Activated CD4-positive, CD25-positive, alpha-beta regulatory T cell (primary cell): ENCODE data around the gene PTPRN.

Source experiments
- DNase-seq, 4 experiments: peaks; one replicate each; lab custom pipeline; 2025; lab: John Stamatoyannopoulos, UW

The PTPRN gene

GRCh38 chr2:219308142-219309101 lies 779 bp downstream of the PTPRN start:
- DNase-seq = peak; percentile 31 to 47 (median 42)

- no peak for DNase-seq
Observed at GRCh38 chr2:219306047-219306446, 3.2 kb downstream of the PTPRN start.

- no peak for DNase-seq
Observed at GRCh38 chr2:219304223-219304622, 5.0 kb downstream of the PTPRN start.

GRCh38 chr2:219302412-219302968 lies 6.7 kb downstream of the PTPRN start:
- no peak for DNase-seq

- DNase-seq = no peak
Observed at GRCh38 chr2:219300022-219300421, 9.2 kb downstream of the PTPRN start.

GRCh38 chr2:219299372-219299760 lies 9.8 kb downstream of the PTPRN start:
- no peak for DNase-seq

GRCh38 chr2:219298759-219299371 lies 10.3 kb downstream of the PTPRN start:
- peak; percentile 70 to 90 (median 78) for DNase-seq

GRCh38 chr2:219297766-219298456 lies 11.3 kb downstream of the PTPRN start:
- DNase-seq = no peak

- no peak for DNase-seq
Observed at GRCh38 chr2:219296631-219297391, 12.4 kb downstream of the PTPRN start.

GRCh38 chr2:219296142-219296541 lies 13.1 kb downstream of the PTPRN start:
- DNase-seq = no peak

- DNase-seq = peak; percentile 73 to 83 (median 82)
Observed at GRCh38 chr2:219294356-219295351, 14.5 kb downstream of the PTPRN start.

- DNase-seq = no peak
Observed at GRCh38 chr2:219293736-219294231, 15.4 kb downstream of the PTPRN start.

- DNase-seq = no peak
Observed at GRCh38 chr2:219292616-219293015, 16.6 kb downstream of the PTPRN start.

GRCh38 chr2:219291910-219292490 lies 17.2 kb downstream of the PTPRN start:
- no peak for DNase-seq

GRCh38 chr2:219291394-219291793 lies 17.8 kb downstream of the PTPRN start:
- no peak for DNase-seq

- no peak for DNase-seq
Observed at GRCh38 chr2:219290381-219291171, 18.6 kb downstream of the PTPRN start.

- DNase-seq = no peak
Observed at GRCh38 chr2:219289537-219290361, 19.5 kb downstream of the PTPRN start.

GRCh38 chr2:219289195-219289536 lies 20.0 kb downstream of the PTPRN start:
- no peak for DNase-seq
